ENCODE data around the gene IQCN. TPM values are rescaled to one million over a fixed set of nuclear protein-coding genes. Genes with fewer than 3 reads are reported as not detected.

Gene IQCN, protein sequence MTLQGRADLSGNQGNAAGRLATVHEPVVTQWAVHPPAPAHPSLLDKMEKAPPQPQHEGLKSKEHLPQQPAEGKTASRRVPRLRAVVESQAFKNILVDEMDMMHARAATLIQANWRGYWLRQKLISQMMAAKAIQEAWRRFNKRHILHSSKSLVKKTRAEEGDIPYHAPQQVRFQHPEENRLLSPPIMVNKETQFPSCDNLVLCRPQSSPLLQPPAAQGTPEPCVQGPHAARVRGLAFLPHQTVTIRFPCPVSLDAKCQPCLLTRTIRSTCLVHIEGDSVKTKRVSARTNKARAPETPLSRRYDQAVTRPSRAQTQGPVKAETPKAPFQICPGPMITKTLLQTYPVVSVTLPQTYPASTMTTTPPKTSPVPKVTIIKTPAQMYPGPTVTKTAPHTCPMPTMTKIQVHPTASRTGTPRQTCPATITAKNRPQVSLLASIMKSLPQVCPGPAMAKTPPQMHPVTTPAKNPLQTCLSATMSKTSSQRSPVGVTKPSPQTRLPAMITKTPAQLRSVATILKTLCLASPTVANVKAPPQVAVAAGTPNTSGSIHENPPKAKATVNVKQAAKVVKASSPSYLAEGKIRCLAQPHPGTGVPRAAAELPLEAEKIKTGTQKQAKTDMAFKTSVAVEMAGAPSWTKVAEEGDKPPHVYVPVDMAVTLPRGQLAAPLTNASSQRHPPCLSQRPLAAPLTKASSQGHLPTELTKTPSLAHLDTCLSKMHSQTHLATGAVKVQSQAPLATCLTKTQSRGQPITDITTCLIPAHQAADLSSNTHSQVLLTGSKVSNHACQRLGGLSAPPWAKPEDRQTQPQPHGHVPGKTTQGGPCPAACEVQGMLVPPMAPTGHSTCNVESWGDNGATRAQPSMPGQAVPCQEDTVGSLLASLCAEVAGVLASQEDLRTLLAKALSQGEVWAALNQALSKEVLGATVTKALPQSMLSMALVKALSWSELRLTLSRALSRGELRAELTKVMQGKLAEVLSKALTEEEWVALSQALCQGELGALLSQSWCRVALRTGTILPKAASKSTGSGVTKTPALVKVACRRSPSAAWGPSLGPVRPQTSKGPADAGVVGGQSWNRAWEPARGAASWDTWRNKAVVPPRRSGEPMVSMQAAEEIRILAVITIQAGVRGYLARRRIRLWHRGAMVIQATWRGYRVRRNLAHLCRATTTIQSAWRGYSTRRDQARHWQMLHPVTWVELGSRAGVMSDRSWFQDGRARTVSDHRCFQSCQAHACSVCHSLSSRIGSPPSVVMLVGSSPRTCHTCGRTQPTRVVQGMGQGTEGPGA (N-terminal part only)
- total RNA-seq (2021) = 0.46 to 1.0 TPM (median 0.61 TPM) in 3 replicates
- Bru-seq, nascent RNA = percentile 32 among the genes with signal in this experiment
- long read RNA-seq, experiment 1 = 0 reads
- long read RNA-seq, experiment 2, full-length matches to known transcripts = 1 of 1 reads
- long read RNA-seq, experiment 2, partial matches to known transcripts = 0 of 1 reads
- long read RNA-seq, experiment 2, other reads (novel, unspliced or antisense) = 0 of 1 reads
- long read RNA-seq, experiment 3 = 0 reads

GRCh38 chr19:18274219-18274780, at the start of gene IQCN:
IQCN (minus strand) TSS chr19:18274452; CDS start chr19:18269478, 4,974 bp downstream.
- Mint-ChIP-seq H3K4me3 (no peak within 1 kb of the TSS), H3K27ac (peak within 1 kb of the TSS; percentile 53; the same call in 1 of the 2 replicates), H3K4me1 (peaks cover 18% of the 10 kb centered on the region), H3K36me3 (peaks cover 6% of the 10 kb centered on the region), H3K9me3 (no peaks in the 10 kb centered on the region), H3K27me3 (ENCODE audit: low read depth) (peaks cover 11% of the 10 kb centered on the region)
- TF ChIP-seq, protein P1, sequence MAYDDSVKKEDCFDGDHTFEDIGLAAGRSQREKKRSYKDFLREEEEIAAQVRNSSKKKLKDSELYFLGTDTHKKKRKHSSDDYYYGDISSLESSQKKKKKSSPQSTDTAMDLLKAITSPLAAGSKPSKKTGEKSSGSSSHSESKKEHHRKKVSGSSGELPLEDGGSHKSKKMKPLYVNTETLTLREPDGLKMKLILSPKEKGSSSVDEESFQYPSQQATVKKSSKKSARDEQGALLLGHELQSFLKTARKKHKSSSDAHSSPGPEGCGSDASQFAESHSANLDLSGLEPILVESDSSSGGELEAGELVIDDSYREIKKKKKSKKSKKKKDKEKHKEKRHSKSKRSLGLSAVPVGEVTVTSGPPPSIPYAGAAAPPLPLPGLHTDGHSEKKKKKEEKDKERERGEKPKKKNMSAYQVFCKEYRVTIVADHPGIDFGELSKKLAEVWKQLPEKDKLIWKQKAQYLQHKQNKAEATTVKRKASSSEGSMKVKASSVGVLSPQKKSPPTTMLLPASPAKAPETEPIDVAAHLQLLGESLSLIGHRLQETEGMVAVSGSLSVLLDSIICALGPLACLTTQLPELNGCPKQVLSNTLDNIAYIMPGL (CRISPR knock-in tag; IDR thresholded peaks at IDR 0.05) = no peak
- TF ChIP-seq TP53 (CRISPR knock-in tag; IDR thresholded peaks at IDR 0.05) (no peak), JAZF1 (CRISPR knock-in tag; IDR thresholded peaks at IDR 0.05) (no peak), ZNF121 (CRISPR knock-in tag; IDR thresholded peaks at IDR 0.05) (no peak), ZMAT4 (CRISPR knock-in tag; IDR thresholded peaks at IDR 0.05) (no peak), GABPB1 (CRISPR knock-in tag; IDR thresholded peaks at IDR 0.05) (no peak), ZNF263 (CRISPR knock-in tag; IDR thresholded peaks at IDR 0.05; ENCODE audit: low read depth) (no peak), KAT7 (CRISPR knock-in tag; IDR thresholded peaks at IDR 0.05; ENCODE audit: borderline replicate concordance) (no peak), SMAD4 (CRISPR knock-in tag; IDR thresholded peaks at IDR 0.05) (no peak), CBFB (CRISPR knock-in tag; IDR thresholded peaks at IDR 0.05; ENCODE audit: low read depth) (no peak), CTCF (IDR thresholded peaks at IDR 0.05) (no peak), EMX1 (CRISPR knock-in tag; IDR thresholded peaks at IDR 0.05) (no peak), ZNF317 (CRISPR knock-in tag; IDR thresholded peaks at IDR 0.05; ENCODE audit: borderline replicate concordance, low read depth) (no peak), OVOL2 (CRISPR knock-in tag; IDR thresholded peaks at IDR 0.05; ENCODE audit: borderline replicate concordance) (no peak), FOXK1 (CRISPR knock-in tag; IDR thresholded peaks at IDR 0.05) (no peak)
- TF ChIP-seq, protein P2, sequence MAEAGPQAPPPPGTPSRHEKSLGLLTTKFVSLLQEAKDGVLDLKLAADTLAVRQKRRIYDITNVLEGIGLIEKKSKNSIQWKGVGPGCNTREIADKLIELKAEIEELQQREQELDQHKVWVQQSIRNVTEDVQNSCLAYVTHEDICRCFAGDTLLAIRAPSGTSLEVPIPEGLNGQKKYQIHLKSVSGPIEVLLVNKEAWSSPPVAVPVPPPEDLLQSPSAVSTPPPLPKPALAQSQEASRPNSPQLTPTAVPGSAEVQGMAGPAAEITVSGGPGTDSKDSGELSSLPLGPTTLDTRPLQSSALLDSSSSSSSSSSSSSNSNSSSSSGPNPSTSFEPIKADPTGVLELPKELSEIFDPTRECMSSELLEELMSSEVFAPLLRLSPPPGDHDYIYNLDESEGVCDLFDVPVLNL (CRISPR knock-in tag; IDR thresholded peaks at IDR 0.05; ENCODE audit: borderline replicate concordance, low read depth) = no peak
- TF ChIP-seq, protein P3, sequence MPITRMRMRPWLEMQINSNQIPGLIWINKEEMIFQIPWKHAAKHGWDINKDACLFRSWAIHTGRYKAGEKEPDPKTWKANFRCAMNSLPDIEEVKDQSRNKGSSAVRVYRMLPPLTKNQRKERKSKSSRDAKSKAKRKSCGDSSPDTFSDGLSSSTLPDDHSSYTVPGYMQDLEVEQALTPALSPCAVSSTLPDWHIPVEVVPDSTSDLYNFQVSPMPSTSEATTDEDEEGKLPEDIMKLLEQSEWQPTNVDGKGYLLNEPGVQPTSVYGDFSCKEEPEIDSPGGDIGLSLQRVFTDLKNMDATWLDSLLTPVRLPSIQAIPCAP (CRISPR knock-in tag; IDR thresholded peaks at IDR 0.05) = no peak
- peak; percentile 42 for ATAC-seq
- ChIA-PET POLR2A (interaction anchor here (0.7 kb wide), 1 partner anchor 59 kb away, joined by 4 read pairs; no protein-coding TSS in a partner anchor), CTCF (interaction anchor here (0.6 to 4.0 kb wide), 13 partner anchors 15 to 138 kb away, joined by 3 to 24 read pairs (median 4); partner anchors contain the start of genes MPV17L2 and RAB3A)
- DNase-seq (ENCODE audit: low spot score) = no peak

Measured in WTC11 (cell line).